IPS-18c (cell line): Measurements from ENCODE around the gene MCF2L.

ENCODE experiments used
- H3K4me3 ChIP-seq: 2 replicates; pipeline ENCODE4 v1.7.0; 2013; ENCODE audit warnings: low read depth, mild to moderate bottlenecking, low read length, moderate library complexity; ENCODE audit not compliant: insufficient read depth
- H3K9me3 ChIP-seq: one replicate; pipeline ENCODE4 v1.6.1; 2013; ENCODE audit warnings: mild to moderate bottlenecking, low read length, moderate library complexity; ENCODE audit not compliant: control insufficient read depth, insufficient read depth

MCF2L gene

GRCh38 chr13:112959701-112960542, 9.1 kb upstream of the MCF2L start:
- Histone ChIP-seq H3K4me3 (no peak overlapping the region), H3K9me3 (no peaks in the 10 kb centered on the region)

GRCh38 chr13:112960706-112961105, 8.3 kb upstream of the MCF2L start:
- Histone ChIP-seq H3K4me3 (no peak overlapping the region), H3K9me3 (no peaks in the 10 kb centered on the region)

GRCh38 chr13:112961457-112962369, 7.3 kb upstream of the MCF2L start:
- Histone ChIP-seq H3K4me3 (no peak overlapping the region), H3K9me3 (no peaks in the 10 kb centered on the region)

GRCh38 chr13:112962396-112962795, 6.6 kb upstream of the MCF2L start:
- Histone ChIP-seq H3K4me3 (no peak overlapping the region), H3K9me3 (no peaks in the 10 kb centered on the region)

- no peak overlapping the region for H3K4me3 ChIP-seq
- no peaks in the 10 kb centered on the region for H3K9me3 ChIP-seq
These were observed 5.9 kb upstream of the MCF2L start for GRCh38 chr13:112962911-112963625.

GRCh38 chr13:112963641-112964040, 5.4 kb upstream of the MCF2L start:
- no peak overlapping the region for H3K4me3 ChIP-seq
- H3K9me3 ChIP-seq: no peaks in the 10 kb centered on the region

GRCh38 chr13:112964971-112965492, 4.0 kb upstream of the MCF2L start:
- Histone ChIP-seq H3K4me3 (no peak overlapping the region), H3K9me3 (no peaks in the 10 kb centered on the region)

- Histone ChIP-seq H3K4me3 (no peak overlapping the region), H3K9me3 (no peaks in the 10 kb centered on the region)
These were observed 3.4 kb upstream of the MCF2L start for GRCh38 chr13:112965573-112966115.

- Histone ChIP-seq H3K4me3 (no peak overlapping the region), H3K9me3 (no peaks in the 10 kb centered on the region)
These were observed 2.2 kb upstream of the MCF2L start for GRCh38 chr13:112966776-112967175.

- peak overlapping the region; percentile 70; the same call in 1 of the 2 replicates for H3K4me3 ChIP-seq
These were observed 1.2 kb upstream of the MCF2L start for GRCh38 chr13:112967686-112968379.

GRCh38 chr13:112968380-112968909, 569 bp upstream of the MCF2L start:
- no peaks in the 10 kb centered on the region for H3K9me3 ChIP-seq
- peak overlapping the region; percentile 70 for H3K4me3 ChIP-seq

More at GRCh38 chr13:112967686-112968379, 1.2 kb upstream of the MCF2L start:
- no peaks in the 10 kb centered on the region for H3K9me3 ChIP-seq

- Histone ChIP-seq H3K4me3 (peak overlapping the region; percentile 70), H3K9me3 (no peaks in the 10 kb centered on the region)
These were observed 801 bp downstream of the MCF2L start for GRCh38 chr13:112969692-112970338.

- H3K4me3 ChIP-seq: no peak overlapping the region
- no peaks in the 10 kb centered on the region for H3K9me3 ChIP-seq
These were observed 1.7 kb downstream of the MCF2L start for GRCh38 chr13:112970552-112971287.

- H3K9me3 ChIP-seq: no peaks in the 10 kb centered on the region
- H3K4me3 ChIP-seq: no peak overlapping the region
These were observed 2.3 kb downstream of the MCF2L start for GRCh38 chr13:112971288-112971643.

GRCh38 chr13:112972258-112972657, 3.2 kb downstream of the MCF2L start:
- H3K9me3 ChIP-seq: no peaks in the 10 kb centered on the region
- no peak overlapping the region for H3K4me3 ChIP-seq
